OCI-LY7 (cell line): ENCODE data around the gene ILKAP. TPM values are rescaled to one million over a fixed set of nuclear protein-coding genes. Genes with fewer than 3 reads are reported as not detected.

ENCODE experiments used
- BruUV-seq: library from RNA; stranded (reverse); fragments of 400-500 nt; replicated peaks from 2 replicates; lab custom pipeline; 2021; lab: Mats Ljungman, UMichigan
- CTCF ChIA-PET: fragments of 300-600 bp; sonication (Branson Sonifier 250); formaldehyde crosslinking; loops from one replicate; lab custom pipeline; 2022; ENCODE audit warnings: antibody characterized with exemption; ENCODE audit not compliant: unreplicated experiment; lab: Charles Lee
- POLR2A ChIA-PET: fragments of 300-600 bp; sonication (Branson Sonifier 250); formaldehyde crosslinking; loops from one replicate; lab custom pipeline; 2022; ENCODE audit warnings: antibody characterized with exemption; lab: Charles Lee
- DNase-seq: peaks from one replicate; pipeline ENCODE4 v3.0.0-alpha.2; 2015; ENCODE audit warnings: low spot score
- H2AFZ ChIP-seq: fragments of 200-600 bp; sonication (generic), shearing (Covaris generic); 2 replicates; pipeline ENCODE4 v1.6.1; 2014; ENCODE audit warnings: mild to moderate bottlenecking, antibody characterized with exemption, low read length, moderate library complexity
- H3K27ac ChIP-seq: fragments of 200-600 bp; sonication (generic); 2 replicates; pipeline ENCODE4 v1.5.1; 2014; ENCODE audit warnings: mixed run types, low read depth, mild to moderate bottlenecking, moderate library complexity, low read length, inconsistent platforms; ENCODE audit not compliant: poor library complexity, severe bottlenecking
- H3K36me3 ChIP-seq: fragments of 200-600 bp; sonication (generic); 2 replicates; pipeline ENCODE4 v1.6.1; 2014; ENCODE audit warnings: mild to moderate bottlenecking, antibody characterized with exemption, low read length, moderate library complexity, mixed read lengths; ENCODE audit not compliant: insufficient read depth
- H3K4me1 ChIP-seq: fragments of 200-600 bp; sonication (generic); 2 replicates; pipeline ENCODE4 v1.5.1; 2014; ENCODE audit warnings: mild to moderate bottlenecking, low read length; ENCODE audit not compliant: insufficient read depth, poor library complexity, severe bottlenecking
- H3K4me2 ChIP-seq: fragments of 200-600 bp; sonication (generic); 2 replicates; pipeline ENCODE4 v1.6.1; 2014; ENCODE audit warnings: mild to moderate bottlenecking, low read length
- H3K4me3 ChIP-seq: fragments of 200-600 bp; sonication (generic); 2 replicates; pipeline ENCODE4 v1.5.1; 2014; ENCODE audit warnings: mild to moderate bottlenecking, low read depth, low read length; ENCODE audit not compliant: poor library complexity, severe bottlenecking
- H3K79me2 ChIP-seq: fragments of 200-600 bp; sonication (generic); 2 replicates; pipeline ENCODE4 v1.6.1; 2016; ENCODE audit warnings: low read depth, mild to moderate bottlenecking, low read length, moderate library complexity, mixed read lengths; ENCODE audit not compliant: insufficient read depth
- H3K9me2 ChIP-seq: fragments of 200-600 bp; sonication (generic); 2 replicates; pipeline ENCODE4 v1.6.1; 2016; ENCODE audit warnings: mild to moderate bottlenecking, low read length, mixed read lengths; ENCODE audit not compliant: insufficient read depth
- H3K9me3 ChIP-seq: fragments of 200-600 bp; sonication (generic); 2 replicates; pipeline ENCODE4 v1.6.1; 2014; ENCODE audit warnings: mild to moderate bottlenecking, mixed run types, low read length, mixed read lengths
- H4K20me1 ChIP-seq: fragments of 200-600 bp; sonication (generic); 2 replicates; pipeline ENCODE4 v1.6.1; 2014; ENCODE audit warnings: mild to moderate bottlenecking, antibody characterized with exemption, low read length, moderate library complexity, mixed read lengths; ENCODE audit not compliant: insufficient read depth
- EZH2phosphoT487 ChIP-seq: fragments of 200-600 bp; sonication (generic); IDR thresholded peaks from 2 replicates; pipeline ENCODE4 v1.6.1; 2018; ENCODE audit warnings: low read depth, borderline replicate concordance, mild to moderate bottlenecking, mixed run types, antibody characterized with exemption, low read length, moderate library complexity, mixed read lengths
- intact Hi-C: fragments of 100-400 bp; cut with micrococcal nuclease; formaldehyde crosslinking; loops from one replicate; pipeline ENCODE4 v1.10.0; 2022; ENCODE audit not compliant: unreplicated experiment
- total RNA-seq, 2 experiments: library from RNA; depleted of rRNA in 1 of 2; stranded (reverse); fragments of >200 nt in 1 of 2; shearing (Covaris generic) in 1 of 2; gene quantifications; 2 replicates each; pipeline ENCODE4 v1.2.3, GENCODE V29; 2014 to 2022
- TF ChIP-seq, protein P1 (sequence below): fragments of 200-600 bp; sonication (generic); conservative IDR thresholded peaks from 2 replicates; pipeline ENCODE4 v1.5.1; 2014; ENCODE audit warnings: mild to moderate bottlenecking, antibody characterized with exemption, low read length, moderate library complexity, mixed read lengths

Gene ILKAP
- total RNA-seq, 2 experiments from 2014 or later, result 33.1 to 61.8 TPM

- Histone ChIP-seq H3K4me2 (no peak overlapping the region), H3K36me3 (no peaks in the 10 kb centered on the region), H3K9me3 (no peaks in the 10 kb centered on the region), H3K4me3 (no peak overlapping the region), H4K20me1 (no peaks in the 10 kb centered on the region), H2AFZ (no peak overlapping the region), H3K79me2 (no peaks in the 10 kb centered on the region), H3K27ac (no peak overlapping the region), H3K9me2 (no peaks in the 10 kb centered on the region), H3K4me1 (peaks cover 21% of the 10 kb centered on the region)
- BruUV-seq, result no TSS peak
- intact Hi-C loops, result loop anchor here (10.0 kb wide), 1 partner anchor 233 kb away; no protein-coding TSS in a partner anchor
- no peak for DNase-seq
- no peak for TF ChIP-seq EZH2phosphoT487
- TF ChIP-seq, protein P1, sequence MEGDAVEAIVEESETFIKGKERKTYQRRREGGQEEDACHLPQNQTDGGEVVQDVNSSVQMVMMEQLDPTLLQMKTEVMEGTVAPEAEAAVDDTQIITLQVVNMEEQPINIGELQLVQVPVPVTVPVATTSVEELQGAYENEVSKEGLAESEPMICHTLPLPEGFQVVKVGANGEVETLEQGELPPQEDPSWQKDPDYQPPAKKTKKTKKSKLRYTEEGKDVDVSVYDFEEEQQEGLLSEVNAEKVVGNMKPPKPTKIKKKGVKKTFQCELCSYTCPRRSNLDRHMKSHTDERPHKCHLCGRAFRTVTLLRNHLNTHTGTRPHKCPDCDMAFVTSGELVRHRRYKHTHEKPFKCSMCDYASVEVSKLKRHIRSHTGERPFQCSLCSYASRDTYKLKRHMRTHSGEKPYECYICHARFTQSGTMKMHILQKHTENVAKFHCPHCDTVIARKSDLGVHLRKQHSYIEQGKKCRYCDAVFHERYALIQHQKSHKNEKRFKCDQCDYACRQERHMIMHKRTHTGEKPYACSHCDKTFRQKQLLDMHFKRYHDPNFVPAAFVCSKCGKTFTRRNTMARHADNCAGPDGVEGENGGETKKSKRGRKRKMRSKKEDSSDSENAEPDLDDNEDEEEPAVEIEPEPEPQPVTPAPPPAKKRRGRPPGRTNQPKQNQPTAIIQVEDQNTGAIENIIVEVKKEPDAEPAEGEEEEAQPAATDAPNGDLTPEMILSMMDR, result no peak
- ChIA-PET CTCF (no interaction called here), POLR2A (no interaction called here)
Observed at GRCh38 chr2:238158018-238158508, 45.4 kb downstream of the ILKAP start.

- H3K4me1 ChIP-seq, result peaks cover 21% of the 10 kb centered on the region
- no peak overlapping the region for H2AFZ ChIP-seq
- H4K20me1 ChIP-seq, result no peaks in the 10 kb centered on the region
- TF ChIP-seq, protein P1, result no peak
- no peak for TF ChIP-seq EZH2phosphoT487
- POLR2A ChIA-PET, result no interaction called here
- H3K27ac ChIP-seq, result no peak overlapping the region
- H3K79me2 ChIP-seq, result no peaks in the 10 kb centered on the region
- H3K4me3 ChIP-seq, result no peak overlapping the region
- no peak for DNase-seq
- CTCF ChIA-PET, result no interaction called here
- no peaks in the 10 kb centered on the region for H3K9me3 ChIP-seq
- no peak overlapping the region for H3K4me2 ChIP-seq
- intact Hi-C loops, result loop anchor here (10.0 kb wide), 1 partner anchor 233 kb away; no protein-coding TSS in a partner anchor
- H3K9me2 ChIP-seq, result no peaks in the 10 kb centered on the region
- BruUV-seq, result no TSS peak
- no peaks in the 10 kb centered on the region for H3K36me3 ChIP-seq
Observed at GRCh38 chr2:238157506-238158017, 45.9 kb downstream of the ILKAP start.
